Measurements from ENCODE around the gene MFNG.

The MFNG gene

GRCh38 chr22:37425800-37426705, 60.1 kb downstream of the MFNG start:
- no peak for DNase-seq (ENCODE audit: low read depth in 2 of 2)

GRCh38 chr22:37425369-37425768, 60.8 kb downstream of the MFNG start:
- no peak for DNase-seq (ENCODE audit: low read depth in 2 of 2)

- DNase-seq (ENCODE audit: low read depth in 2 of 2) = no peak
Measured at GRCh38 chr22:37423283-37423682, 62.9 kb downstream of the MFNG start.

GRCh38 chr22:37421468-37421877, 64.7 kb downstream of the MFNG start:
- no peak for DNase-seq (ENCODE audit: low read depth in 2 of 2)

GRCh38 chr22:37420686-37421467, 65.3 kb downstream of the MFNG start:
- DNase-seq (ENCODE audit: low read depth in 2 of 2) = no peak

GRCh38 chr22:37419969-37420685, 66.1 kb downstream of the MFNG start:
- no peak for DNase-seq (ENCODE audit: low read depth in 2 of 2)

GRCh38 chr22:37419370-37419968, 66.7 kb downstream of the MFNG start:
- no peak for DNase-seq (ENCODE audit: low read depth in 2 of 2)
